HG03025 (cell line): ENCODE results near the gene PDGFA.

Experiments
- ATAC-seq: cut with Tn5 transposase; IDR thresholded peaks from one replicate; pipeline ENCODE4 v1.9.1; 2021; ENCODE audit warnings: mild to moderate bottlenecking, moderate library complexity; ENCODE audit not compliant: unreplicated experiment, low FRiP score

PDGFA gene

DNA sequence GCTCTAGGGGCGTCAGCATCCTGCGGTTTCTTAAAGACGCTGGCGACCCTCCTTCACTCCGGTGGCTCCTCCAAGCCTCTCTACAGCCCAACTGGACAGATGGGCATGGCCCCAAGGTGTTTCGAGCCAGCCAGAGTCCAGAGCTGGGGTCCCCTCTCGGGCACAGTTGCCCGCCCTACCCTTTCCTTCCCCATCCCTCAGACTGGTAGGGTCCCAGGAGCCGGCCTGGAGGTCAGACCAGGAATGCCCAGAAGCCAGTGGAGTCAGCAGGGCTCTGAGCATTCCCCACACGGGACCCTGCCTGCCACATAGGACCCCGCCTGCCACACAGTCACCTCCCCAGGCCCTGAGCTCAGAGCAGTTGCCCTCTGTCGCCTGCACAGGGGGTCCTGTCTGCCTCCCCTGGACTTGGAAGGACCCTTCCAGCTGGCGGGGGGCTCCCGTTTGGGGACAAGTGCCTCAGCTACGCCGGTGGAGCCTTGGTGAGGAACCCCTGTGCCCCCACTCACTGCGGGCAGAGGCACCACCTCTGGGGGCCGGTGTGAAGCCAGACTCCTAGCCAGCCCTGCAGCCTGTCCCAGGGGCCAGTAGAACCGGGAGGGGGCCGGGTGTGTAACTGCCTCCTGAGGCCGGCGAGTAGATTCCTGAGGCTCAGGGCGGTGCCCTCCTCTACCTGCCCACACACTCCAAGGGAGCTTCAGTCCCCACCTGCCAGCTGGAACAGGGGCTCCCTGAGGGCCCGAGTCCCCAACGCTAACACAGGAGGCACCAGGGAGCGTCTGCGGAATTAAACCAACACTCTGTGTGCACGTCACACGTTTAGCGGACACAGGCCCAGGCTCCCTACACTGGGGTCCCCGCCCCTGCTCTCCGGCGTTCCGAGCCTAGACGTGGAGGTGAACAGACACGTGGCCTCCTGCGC is 19.4 kb upstream of the PDGFA start:
- no peak for ATAC-seq

DNA sequence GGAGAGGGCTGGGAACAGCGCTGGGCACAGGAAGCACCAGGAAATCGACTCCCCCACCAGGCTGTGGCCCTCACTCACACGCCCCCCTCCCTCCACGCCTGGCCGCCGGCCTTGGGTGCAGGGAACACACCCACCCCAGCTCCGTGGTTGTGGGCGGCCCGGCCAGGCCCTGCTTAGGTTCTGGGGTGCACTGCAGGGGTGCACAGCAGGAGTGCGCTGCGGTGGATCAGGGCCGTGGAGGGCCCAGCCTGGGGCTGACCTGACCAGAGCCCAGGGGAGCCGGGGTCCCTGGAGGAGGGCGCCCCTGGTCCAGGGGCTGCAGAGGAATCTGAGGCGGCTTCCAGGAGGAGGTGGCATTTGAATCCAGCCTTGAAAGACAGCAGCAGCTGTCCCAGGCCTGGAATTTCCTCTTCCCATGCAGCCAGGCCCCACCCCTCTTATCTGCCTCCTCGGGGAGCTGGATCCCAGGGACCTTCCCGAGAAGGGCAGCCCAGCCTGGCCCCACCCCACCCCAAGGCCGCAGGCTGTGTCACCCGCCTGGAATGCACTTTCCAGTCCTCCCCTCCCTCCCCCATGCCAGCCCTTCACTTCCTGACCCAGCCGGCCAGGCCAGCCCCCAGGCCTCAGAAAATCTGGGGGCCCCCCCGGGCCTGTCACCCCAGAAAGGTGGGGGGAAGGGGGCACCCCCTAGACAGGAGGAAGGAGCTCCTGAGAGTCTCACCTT is 18.4 kb upstream of the PDGFA start:
- ATAC-seq: no peak

DNA sequence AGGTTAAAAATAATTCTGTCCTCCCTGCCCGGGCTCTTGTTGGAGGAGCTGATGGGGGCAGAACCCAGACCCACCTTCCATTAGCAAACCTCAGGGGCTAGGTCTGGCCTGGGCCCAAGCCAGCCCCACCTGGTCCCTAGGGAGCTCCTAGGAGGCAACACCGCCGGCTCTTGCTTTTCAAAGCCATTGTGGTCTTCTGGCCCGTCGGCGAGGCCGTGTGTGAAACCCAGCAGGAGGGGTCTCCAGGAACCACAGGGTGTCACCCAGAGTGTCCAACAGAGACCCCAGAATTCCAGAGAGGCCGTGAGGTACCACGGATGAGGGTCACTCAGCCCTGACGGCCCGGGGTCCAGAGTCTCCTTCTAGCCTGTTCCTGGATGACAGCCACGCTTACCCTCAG is 16.6 kb upstream of the PDGFA start:
- ATAC-seq: no peak

DNA sequence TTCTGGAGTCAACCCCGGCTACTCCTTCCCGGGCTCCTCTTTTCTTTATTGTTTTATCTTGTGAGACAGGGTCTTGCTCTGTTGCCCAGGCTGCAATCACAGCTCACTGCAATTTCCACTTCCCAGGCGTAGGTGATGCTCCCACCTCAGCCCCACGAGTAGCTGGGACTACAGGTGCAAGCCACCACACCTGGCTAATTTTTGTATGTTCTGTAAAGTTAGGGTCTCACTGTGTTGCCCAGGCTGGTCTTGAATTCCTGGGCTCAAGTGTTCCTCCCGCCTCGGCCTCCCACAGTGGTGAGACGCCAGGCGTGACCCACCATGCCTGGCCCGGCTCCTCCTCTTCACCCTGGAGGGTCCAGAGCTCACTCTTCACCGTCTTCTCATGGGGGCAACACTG is 15.3 kb upstream of the PDGFA start:
- ATAC-seq: no peak

DNA sequence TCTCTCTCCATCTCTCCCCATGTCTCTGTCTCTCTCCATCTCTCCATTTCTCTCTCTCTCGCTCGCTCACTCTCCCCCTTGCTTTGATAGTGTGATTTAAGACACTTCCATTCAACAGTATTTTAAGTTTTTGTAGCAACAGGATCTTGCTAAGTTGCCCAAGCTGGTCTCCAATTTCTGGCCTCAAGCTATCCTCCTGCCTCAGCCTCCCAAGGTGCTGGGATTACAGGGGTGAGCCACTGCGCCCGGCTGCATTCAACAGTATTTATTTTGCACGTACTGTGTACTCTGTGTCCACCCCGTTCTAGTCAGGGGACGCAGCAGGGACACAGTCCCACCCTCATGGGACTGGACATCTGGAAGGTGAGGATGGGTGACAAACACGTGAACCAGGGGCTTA is 14.4 kb upstream of the PDGFA start:
- ATAC-seq: no peak

DNA sequence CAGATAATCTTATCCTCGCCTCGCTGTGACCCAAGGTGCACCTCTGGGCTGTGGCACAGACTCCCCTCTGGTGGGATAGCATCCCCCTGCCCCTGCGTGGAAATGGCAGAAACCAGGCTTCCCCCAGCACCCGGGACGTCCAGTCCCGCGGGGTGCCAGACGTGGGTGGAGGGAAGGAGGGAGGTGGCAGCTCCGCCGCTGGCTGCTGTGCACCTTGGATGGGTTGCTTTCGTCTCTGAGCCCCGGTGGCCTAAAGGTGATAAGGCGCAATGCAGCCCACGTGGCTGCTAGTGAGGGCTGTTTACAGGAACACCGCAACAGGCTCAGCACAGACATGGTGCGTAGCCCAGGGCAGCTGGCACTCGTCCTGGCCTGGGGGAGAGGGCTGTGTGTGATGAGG is 13.6 kb upstream of the PDGFA start:
- ATAC-seq: no peak

DNA sequence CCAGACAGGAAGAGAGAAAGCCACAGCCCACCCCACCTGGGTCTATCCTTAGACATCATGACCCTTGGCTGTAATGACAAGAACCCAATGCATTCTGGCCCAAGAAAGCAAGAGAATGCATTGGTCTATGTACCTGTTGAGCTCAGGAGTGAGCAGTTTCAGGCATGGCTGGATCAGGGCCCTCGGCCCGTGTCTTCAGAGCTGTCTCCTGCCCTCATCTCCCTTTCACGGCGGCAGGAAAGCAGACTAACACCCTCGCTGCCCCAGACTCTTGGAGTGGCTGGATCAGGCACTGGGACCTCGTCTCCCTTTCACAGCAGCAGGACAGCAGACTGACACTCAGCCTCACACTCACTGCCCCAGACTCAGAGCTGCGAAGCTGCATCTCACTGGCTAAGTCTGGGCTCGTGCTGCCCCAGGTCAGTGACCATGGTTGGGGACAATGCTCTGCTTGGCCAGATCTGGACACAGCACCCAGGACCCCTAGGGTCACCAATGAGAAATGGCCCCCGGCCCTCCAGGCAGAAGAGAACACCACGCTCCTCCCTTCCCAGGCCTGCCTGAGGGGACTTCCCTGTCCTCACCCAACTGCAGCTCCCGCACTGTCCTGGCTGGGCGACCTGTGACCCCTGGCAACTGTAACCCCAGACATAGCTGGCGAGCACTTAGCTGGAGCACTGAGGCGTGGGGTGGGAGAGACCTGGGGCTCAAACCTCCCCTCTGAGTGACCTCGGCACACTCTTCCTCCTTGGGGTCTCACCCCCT is 12.9 kb upstream of the PDGFA start:
- ATAC-seq: no peak

DNA sequence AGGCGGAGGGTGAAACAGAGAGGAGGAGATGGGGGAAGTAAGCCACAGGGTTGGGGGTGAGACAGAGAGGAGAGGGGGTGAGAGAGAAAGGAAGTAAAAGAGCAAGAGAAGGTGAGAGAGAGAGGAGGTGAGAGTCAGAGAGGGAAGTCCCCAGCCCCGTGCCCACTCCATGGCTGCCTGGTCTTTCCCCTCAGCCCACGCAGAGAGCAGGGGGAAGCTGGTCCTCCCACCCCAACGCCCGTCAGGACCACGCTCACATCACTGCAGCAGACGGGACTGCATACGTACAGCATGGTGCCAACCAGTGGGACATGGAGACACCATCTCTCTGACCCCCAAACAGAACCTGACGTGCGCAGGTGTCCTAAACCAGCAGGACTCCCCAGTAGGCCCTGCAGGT is 12.1 kb upstream of the PDGFA start:
- no peak for ATAC-seq

DNA sequence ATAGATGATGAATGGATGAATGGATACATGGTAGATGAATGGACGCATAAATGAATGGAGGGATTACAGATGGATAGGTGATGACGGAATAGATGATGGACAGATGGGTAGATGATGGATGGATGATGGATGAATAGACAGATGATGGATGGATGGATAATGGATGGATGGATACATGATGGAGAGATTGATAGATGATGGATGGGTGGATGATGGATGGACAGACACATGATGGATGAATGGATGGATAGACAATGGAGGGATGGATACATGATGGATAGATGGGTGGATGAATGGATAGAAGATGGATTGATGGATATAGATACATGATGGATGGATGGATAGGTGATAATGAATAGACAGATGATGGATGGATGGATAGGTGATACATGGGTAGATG is 8.8 kb upstream of the PDGFA start:
- ATAC-seq: no peak

DNA sequence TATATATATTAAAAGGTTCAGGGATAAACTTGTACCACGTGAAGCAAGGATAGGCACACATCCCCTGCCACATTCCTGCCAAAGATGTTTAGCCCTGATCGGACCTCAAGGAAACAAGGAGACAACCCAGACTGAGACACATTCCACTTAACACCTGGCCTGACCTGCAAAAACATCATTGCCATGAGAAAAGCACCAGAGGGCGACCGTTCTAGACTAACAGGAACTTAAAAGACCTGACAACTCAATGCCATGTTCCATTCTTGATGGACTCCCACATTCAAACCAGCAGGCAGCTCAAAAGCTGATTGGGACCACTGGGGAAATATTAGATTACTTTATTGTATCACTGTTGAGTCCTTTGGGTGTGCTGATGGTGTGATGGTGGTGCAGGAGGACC is 8.1 kb upstream of the PDGFA start:
- ATAC-seq: no peak

DNA sequence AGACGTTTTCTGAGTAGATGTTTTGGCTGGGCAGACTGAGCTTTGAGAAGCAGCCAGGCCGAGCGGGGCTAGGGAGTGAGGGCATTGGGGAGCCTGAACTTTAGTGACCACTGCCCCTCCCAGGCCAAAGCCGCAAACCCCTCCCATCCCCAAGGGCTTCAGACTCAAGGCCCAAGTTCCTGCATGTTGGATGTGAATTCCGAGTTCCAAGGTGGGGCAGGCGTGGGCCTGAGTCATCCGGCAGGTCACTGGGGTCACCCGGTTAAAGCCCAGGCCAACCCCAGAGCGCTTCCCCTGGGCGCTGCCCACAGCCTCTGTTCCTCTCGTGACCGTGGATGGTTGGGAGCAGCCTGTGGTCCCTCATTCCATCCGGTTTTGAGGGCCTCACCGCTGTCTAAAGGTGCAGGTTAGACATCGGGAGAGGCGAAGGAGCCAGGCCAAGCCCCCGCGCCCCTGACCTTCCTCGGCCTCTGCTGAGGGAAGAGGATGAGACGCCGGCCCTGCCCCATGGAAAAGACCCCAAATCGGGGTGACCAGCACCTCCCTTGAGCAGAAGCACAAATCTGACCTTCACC is 6.9 kb upstream of the PDGFA start:
- no peak for ATAC-seq

DNA sequence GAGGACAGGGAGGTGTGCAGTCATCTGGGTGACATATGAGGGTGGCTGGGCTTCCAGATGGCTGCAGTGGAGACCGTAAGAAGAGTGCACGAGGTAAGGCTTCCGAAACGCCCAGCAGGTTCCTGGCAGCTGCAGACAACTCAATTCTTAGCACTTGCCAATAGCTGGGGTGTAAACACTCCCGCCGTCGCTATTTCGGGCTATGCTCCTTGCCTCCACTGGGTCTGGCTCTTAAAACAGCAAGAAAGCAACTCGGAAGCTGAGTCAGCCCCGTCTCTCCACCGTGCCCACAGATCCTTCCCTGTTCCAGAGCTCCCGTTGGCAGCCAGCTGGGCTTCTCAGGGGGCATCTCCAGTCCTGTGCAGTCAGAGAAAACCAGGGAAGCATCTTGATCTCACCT is 6.1 kb upstream of the PDGFA start:
- ATAC-seq: no peak

DNA sequence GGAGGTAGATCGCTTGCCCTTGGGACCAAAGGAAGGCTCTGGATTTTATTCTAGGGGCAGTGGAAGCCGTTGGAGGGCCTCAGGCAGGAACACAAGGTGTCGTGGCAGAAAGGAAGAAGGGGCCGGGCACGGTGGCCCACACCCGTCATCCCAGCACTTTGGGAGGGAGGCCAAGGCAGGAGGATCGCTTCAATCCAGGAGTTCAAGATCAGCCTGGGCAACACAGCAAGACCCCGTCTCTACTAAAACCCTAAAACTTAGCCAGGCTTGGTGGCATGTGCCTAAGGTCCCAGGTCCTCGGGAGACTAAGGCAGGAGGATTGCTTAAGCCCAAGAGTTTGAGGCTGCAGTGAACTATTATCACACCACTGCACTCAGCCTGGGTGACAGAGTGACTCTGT is 5.2 kb upstream of the PDGFA start:
- no peak for ATAC-seq

DNA sequence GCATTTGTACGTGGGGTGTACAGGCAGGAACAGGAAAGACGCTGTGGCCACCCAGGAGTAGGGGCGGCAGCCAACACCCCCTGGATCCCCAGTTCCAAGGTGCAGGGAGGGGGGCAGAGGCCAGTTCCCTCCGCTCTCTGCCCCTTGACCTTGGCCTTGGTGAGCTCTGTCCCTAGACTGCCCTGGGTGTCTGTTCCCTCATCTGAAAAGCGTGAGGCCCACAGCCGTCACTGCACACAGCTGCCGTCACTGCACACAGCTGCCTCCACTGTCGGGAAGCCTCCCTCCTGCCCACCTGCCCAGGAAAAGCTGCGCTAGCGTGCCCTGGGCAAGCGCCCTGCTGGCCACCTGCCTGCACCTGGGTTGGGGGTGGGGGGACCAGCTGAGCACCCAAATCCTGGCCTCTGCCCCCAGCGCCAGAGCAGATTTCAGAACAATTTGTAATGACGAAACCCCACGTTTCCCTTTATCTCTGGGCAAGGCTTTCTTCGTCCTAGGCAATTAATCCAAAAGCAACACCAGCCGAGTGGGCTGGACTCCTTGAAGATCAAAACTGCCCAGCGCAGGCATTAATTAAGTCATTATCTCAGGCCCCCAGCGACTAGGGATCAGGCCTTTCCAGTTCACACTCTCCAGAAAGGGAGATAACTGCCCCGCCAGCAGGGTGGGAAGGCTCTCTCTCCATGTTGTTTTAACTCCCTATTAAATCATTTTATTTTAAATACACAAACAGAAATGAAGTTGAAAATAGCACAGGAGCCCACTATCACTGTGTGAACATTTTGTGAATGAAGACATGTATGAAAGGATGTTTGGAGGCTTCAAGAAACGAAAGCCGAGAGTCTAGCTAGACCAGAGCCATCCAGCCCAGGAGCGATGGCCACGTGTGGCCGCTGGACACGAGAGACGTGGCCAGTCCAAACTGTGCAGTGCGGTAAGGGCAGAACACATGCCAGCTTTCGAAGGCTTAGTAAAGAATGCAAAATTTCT is 4.0 kb upstream of the PDGFA start:
- no peak for ATAC-seq

DNA sequence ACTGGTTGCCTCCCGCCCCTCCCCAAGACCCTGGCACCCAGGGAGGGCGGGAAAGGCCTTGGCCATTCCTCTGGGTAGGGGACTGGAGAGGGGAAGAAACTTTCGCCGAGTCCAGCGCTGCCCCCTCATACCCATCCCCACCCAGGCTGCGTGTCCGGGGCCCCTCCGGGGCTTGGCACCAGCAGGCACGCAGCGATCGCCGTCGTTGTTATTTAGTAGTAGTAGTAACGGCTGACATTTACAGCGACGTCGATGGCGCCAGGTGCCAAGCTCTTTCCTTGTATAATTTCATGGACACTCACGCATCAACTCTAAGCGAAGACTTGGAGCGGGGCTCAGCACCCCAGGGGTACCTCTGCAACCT is 3.3 kb upstream of the PDGFA start:
- no peak for ATAC-seq

DNA sequence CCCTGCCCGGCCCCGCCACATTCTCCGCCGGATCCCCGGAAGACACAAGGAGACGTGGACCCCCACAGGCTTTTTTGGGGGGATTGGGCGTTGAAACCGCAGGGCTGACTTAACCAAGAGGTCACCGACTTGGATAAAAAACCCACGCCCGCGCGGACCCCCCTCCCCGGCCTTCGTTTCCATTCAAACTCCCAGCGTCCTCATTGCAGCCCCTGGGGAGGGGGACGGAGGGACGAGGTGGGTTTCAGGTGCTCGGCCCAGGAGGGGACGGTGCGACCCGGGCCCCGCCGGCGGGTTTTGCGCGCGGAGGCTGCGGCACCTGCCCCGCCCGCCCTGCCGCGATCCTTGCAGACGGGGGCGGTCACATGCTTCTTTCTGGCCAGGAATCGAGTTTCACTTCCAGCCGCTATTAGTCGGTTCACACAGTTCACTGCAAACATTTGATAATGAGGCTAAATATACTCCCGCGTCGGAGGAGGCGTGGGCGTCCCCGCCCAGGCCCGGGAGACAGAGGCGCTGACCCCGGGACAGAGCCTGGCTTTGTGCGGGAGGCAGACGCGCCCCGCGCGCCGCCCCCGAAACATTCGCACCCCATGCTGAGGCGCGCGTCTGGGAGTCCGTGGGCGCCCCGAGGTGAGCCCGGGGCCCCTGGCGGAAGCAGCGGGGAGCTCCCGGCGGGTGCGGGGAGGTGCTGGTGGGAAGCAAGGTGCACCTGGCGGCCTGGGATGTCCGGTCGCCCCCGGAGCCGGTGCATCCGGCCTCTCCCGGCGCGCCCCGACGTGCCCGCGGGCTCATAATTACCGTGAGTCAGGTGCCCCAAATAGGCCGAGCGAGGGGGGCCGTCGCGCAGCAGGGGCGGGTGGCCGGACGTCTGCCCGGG is 2.7 kb upstream of the PDGFA start:
- ATAC-seq: no peak

DNA sequence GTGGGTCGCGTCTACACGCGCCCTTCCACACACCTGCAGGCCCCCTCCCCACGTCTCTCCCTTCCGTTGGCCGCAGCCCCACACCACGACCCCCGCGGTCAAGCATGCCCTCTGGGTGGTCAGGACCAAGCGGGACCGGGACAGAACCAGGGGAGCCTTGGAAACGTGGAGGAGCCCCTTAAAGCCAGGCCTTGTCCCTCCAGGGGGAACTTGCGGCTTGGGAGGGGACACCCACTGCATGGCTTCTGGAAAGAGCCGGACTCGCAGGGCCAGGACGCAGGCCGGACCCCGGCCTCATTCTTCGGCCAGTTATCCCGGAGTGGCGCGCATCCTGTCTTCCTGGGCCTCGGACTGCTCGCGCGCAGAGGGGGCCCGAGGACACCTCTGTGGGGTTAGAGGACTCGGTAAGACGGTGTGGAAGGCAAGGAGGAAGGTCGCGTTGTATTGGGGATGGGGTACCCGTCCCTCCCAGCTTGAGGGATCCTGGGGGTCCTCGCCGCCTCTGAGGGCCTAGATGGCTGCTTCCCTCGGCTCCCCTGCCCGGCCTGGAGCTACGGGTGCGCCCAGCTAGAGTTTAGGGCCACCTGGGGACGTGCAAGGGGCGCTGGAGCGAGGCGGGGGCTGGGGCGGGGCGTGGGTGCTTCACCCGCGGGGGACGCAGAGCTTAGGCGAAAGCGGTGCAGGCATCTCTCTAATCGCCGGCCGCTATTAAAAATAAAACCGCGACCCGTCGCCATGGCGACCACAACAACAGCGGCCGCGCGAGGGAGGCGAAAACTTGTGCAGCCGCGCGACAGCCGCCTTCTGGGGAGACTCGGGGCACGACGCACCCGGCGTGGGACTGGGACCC is 1.8 kb upstream of the PDGFA start:
- ATAC-seq: no peak
